Right ventricle myocardium inferior (tissue), 1 donor: ENCODE measurements around the gene SMIM27. TPM values are rescaled to one million over a fixed set of nuclear protein-coding genes. Genes with fewer than 3 reads are reported as not detected.
A peak's percentile ranks its signal among the peaks of the same experiment; 100 is the strongest.
"Not testable (repeated sequence)": the region's sequence is repeated elsewhere in the genome, so short reads cannot be mapped to it uniquely, and the experiment has no call there.

ENCODE experiments used
- ATAC-seq: fragments of 200-7000 bp; cut with Tn5 transposase; one replicate; pipeline ENCODE4 v1.9.1; 2020; ENCODE audit warnings: mild to moderate bottlenecking, moderate library complexity
- DNase-seq: peaks from one replicate; pipeline ENCODE4 v3.0.0; 2021; ENCODE audit errors: missing footprints
- intact Hi-C: fragments of 100-400 bp; cut with DNase I; formaldehyde crosslinking; loops from one replicate; pipeline ENCODE4 v1.11.0; 2022
- long read RNA-seq: library from polyadenylated mRNA; unstranded; transcript quantifications from one replicate; pipeline ENCODE4 v2.0.0, GENCODE V29; 2021
- total RNA-seq: library from RNA; stranded (reverse); fragmentation: NEBNext Ultra II Directional; extraction: Animal tissue kit (Norgen Biotek cat#: 25700); gene quantifications from one replicate; pipeline ENCODE4 v1.2.1, GENCODE V29; 2021
- donor health status: DM: no; HTN: yes; CAD: no; lungs with severe emphysema.

SMIM27 gene
- total RNA-seq: 12.5 TPM
- long read RNA-seq, partial matches to known transcripts: 4 of 4 reads
- long read RNA-seq, other reads (novel, unspliced or antisense): 0 of 4 reads

- intact Hi-C loops: loop anchor here (5.0 kb wide), 1 partner anchor 920 kb away; the partner anchor contains the start of gene NOL6
- DNase-seq: peak; percentile 97
- ATAC-seq: peak; percentile 96
Measured at GRCh38 chr9:32552172-32552872, at the start of gene SMIM27, which contains the start of gene TOPORS. TSS of gene SMIM27 (plus strand) at chr9:32552327. CDS start at chr9:32552435, 108 bp downstream. TSS of gene TOPORS (minus strand) at chr9:32552586. CDS start at chr9:32552436, 150 bp downstream.

GRCh38 chr9:32502464-32502863 is 49.7 kb upstream of the SMIM27 start:
- ATAC-seq: no peak
- intact Hi-C loops: no loop called here

GRCh38 chr9:32503008-32503407 is 49.1 kb upstream of the SMIM27 start:
- DNase-seq: no peak
- no peak for ATAC-seq
- intact Hi-C loops: no loop called here

More at GRCh38 chr9:32502464-32502863, 49.7 kb upstream of the SMIM27 start:
- DNase-seq: no peak

- no peak for DNase-seq
- ATAC-seq: no peak
- intact Hi-C loops: no loop called here
Measured at GRCh38 chr9:32508728-32509127, 43.4 kb upstream of the SMIM27 start.

GRCh38 chr9:32516241-32516640 is 35.9 kb upstream of the SMIM27 start:
- intact Hi-C loops: no loop called here
- DNase-seq: no peak

GRCh38 chr9:32518276-32518675 is 33.9 kb upstream of the SMIM27 start:
- intact Hi-C loops: no loop called here
- no peak for ATAC-seq
- DNase-seq: no peak

More at GRCh38 chr9:32516241-32516640, 35.9 kb upstream of the SMIM27 start:
- no peak for ATAC-seq

GRCh38 chr9:32523910-32524309 is 28.2 kb upstream of the SMIM27 start:
- intact Hi-C loops: loop anchor here (10.0 kb wide), 1 partner anchor 89 kb away; no protein-coding TSS in a partner anchor
- no peak for DNase-seq
- no peak for ATAC-seq

- not testable (repeated sequence) for DNase-seq, ATAC-seq
- intact Hi-C loops: loop anchor here (10.0 kb wide), 1 partner anchor 90 kb away; no protein-coding TSS in a partner anchor
Measured at GRCh38 chr9:32524558-32524891, 27.6 kb upstream of the SMIM27 start.

- intact Hi-C loops: loop anchor here (10.0 kb wide), 1 partner anchor 90 kb away; no protein-coding TSS in a partner anchor
- DNase-seq (peak; percentile 53), ATAC-seq (peak; percentile 17)
Measured at GRCh38 chr9:32524892-32525708, 27.0 kb upstream of the SMIM27 start.

GRCh38 chr9:32525709-32526030 is 26.5 kb upstream of the SMIM27 start:
- intact Hi-C loops: loop anchor here (2.0 to 10.0 kb wide), 4 partner anchors 21 to 141 kb away; partner anchors contain the start of genes ACO1 and NDUFB6
- ATAC-seq (no peak), DNase-seq (no peak)

- intact Hi-C loops: loop anchor here (2.0 to 10.0 kb wide), 4 partner anchors 21 to 141 kb away; partner anchors contain the start of genes ACO1 and NDUFB6
- ATAC-seq (peak; percentile 96), DNase-seq (peak; percentile 97)
Measured at GRCh38 chr9:32526041-32526706, 26.0 kb upstream of the SMIM27 start, which contains the start of gene RIGI. TSS of gene RIGI (minus strand) at chr9:32526196. CDS start at chr9:32526166, 30 bp downstream.

GRCh38 chr9:32526707-32527048 is 25.4 kb upstream of the SMIM27 start:
- DNase-seq (no peak), ATAC-seq (no peak)
- intact Hi-C loops: loop anchor here (2.0 to 10.0 kb wide), 4 partner anchors 20 to 142 kb away; partner anchors contain the start of genes ACO1 and NDUFB6

- DNase-seq: no peak
- no peak for ATAC-seq
- intact Hi-C loops: no loop called here
Measured at GRCh38 chr9:32533336-32533735, 18.8 kb upstream of the SMIM27 start.

GRCh38 chr9:32533816-32534215 is 18.3 kb upstream of the SMIM27 start:
- DNase-seq (no peak), ATAC-seq (no peak)
- intact Hi-C loops: no loop called here

- intact Hi-C loops: no loop called here
- DNase-seq (no peak), ATAC-seq (no peak)
Measured at GRCh38 chr9:32543047-32543446, 9.1 kb upstream of the SMIM27 start.

- no peak for ATAC-seq
Measured at GRCh38 chr9:32545884-32546283, 6.2 kb upstream of the SMIM27 start.

GRCh38 chr9:32548213-32548612 is 3.9 kb upstream of the SMIM27 start:
- peak; percentile 57 for DNase-seq
- intact Hi-C loops, ATAC-seq: not testable (repeated sequence)

More at GRCh38 chr9:32545884-32546283, 6.2 kb upstream of the SMIM27 start:
- intact Hi-C loops: loop anchor here (2.0 kb wide), 1 partner anchor 19 kb away; the partner anchor contains the start of gene RIGI
- no peak for DNase-seq

- ATAC-seq (no peak), DNase-seq (no peak)
- intact Hi-C loops: loop anchor here (5.0 kb wide), 1 partner anchor 922 kb away; the partner anchor contains the start of gene NOL6
Measured at GRCh38 chr9:32550150-32550561, 2.0 kb upstream of the SMIM27 start.
